NT2/D1 (cell line): ENCODE results near the gene CHCHD6.

Experiments used
- SUZ12 ChIP-seq: IDR thresholded peaks from 2 replicates; pipeline ENCODE4 v1.6.1; 2011; ENCODE audit not compliant: insufficient read length, insufficient read depth; ENCODE audit errors: extremely low read depth
- ZNF274 ChIP-seq: IDR thresholded peaks from 2 replicates; pipeline ENCODE4 v1.6.1; 2011; ENCODE audit warnings: mild to moderate bottlenecking, low read depth, low read length

GRCh38 chr3:126939338-126939718, 235.3 kb downstream of the CHCHD6 start:
- TF ChIP-seq SUZ12 (no peak), ZNF274 (no peak)
